Measurements from ENCODE around the gene FAM53B.

Gene FAM53B

GRCh38 chr10:124708246-124708779 is 35.9 kb downstream of the FAM53B start:
- DNase-seq (ENCODE audit: low read depth) = no peak

GRCh38 chr10:124707551-124707950 is 36.6 kb downstream of the FAM53B start:
- no peak for DNase-seq (ENCODE audit: low read depth)

DNA sequence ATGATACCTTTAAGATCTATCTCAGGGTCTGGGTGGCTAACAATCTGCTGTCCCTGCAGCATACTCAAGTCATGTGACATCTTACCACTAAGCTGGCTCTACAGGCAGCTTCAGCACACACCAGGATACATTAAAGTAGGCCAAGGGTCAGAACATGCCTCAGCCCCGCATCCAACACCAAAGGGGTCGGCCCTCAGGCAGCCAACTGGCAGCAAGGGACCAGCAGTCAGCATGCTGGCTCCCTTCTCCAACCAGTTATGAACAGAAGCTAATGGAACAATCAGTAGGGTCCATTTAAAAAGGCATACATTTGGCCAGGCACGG is 37.1 kb downstream of the FAM53B start:
- DNase-seq (ENCODE audit: low read depth) = no peak

DNA sequence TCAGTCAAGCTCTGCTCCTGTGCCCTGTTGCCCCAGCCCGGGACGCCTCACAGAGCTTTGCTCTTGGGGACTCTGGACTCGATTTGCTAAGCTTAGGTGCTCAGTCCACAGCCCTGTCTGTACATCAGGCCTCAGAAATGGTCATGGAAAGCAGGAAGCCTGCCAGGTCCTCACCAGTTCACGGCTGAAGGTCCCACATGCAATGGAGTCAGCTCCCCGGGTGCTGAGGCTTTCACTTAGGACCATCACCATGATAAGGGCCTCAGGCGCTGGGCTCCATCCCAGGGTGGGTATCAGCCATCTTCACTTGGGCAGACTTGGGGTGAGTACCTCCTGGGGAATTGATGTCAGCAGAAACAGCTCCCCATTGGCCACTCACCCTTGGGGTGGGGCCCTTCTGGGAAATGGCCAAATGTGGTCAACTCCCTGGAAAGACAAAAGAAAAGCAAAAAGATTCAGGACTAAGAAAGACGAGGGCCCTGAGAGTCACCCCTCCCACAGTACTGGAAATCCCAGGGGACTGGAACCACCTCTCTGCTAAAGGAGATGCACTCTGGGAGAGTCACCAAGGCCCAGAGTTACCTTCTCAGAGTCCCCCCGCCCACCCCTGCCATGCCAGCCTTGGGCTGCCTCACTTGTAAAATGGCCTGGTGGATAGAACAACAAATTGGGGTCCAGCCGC is 37.6 kb downstream of the FAM53B start:
- DNase-seq (ENCODE audit: low read depth) = no peak

DNA sequence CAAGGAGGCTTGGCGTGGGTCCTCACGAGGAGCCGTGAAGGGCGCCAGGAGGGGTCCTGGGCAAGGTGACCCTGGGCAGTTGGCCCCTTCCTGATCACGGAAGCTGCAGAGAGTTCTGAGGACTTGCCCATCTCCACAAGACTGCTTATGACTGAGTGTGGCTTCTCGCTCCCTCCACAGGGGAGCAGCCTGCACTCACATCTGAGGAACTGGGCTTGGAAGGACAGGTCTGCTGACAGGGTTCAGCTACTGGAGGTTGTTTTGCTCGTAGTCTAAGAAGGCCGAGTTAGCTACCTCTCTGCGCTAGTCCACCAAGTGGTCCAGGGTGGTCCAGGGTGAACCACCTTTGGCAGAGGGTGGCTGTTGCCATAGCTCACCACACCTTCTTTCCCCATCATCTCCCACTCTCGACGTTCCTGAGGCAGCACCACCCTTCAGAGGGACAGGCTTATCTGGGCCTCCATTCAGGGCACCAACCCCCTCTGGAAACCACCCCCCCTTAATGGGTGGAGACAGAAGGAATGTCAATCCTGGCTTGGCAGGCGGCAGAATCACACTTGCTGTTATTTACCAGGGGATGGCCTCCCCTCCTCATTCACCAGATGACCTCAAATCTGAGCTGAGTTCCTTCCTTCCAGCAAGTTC is 38.2 kb downstream of the FAM53B start:
- DNase-seq (ENCODE audit: low read depth) = no peak

GRCh38 chr10:124705381-124705740 is 38.8 kb downstream of the FAM53B start:
- DNase-seq (ENCODE audit: low read depth) = no peak

DNA sequence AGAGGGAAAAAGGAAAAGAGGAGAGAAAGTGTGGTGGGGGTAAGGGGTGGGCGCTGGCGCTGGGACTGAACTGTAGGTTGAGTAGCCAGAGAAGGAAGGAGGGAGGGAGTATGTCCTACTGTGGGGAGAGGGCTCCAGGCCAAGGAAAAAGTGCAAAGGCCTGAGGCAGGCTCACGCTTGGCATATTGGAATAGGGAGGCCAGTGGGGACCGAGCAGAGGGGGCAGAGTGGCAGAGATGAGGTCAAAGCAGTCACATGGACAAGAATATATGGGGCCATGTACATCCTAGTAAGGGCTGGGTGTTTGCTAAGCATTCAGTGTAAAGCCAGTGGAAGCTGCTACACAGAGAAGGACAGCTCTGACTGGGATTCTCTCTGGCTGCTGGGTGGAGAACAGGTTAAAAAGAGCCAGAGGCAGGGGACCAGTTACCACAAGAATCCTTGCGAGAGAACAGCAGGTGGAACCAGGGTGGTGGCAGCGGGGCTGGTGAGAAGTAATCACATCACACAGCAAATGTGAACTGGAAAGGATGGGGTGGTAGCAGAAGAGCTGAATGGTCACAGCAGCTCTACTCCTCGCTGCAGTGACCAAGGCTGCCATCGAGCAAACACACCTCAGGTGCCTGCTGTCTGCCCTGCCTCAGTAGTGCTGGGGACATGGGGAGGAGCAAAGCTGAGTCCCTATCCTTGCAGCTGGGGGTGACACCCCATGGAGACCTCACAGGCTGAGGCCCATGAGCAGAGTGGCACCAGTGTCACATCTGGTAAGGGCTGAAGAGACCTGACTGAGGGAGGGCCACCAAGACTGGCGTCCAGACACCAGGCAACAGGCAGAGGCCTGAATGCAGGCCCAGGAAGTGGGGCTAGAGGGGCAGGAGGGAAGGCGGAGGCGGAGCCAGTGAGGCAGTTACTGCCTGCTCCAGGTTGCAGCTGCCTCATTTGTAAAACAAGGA is 39.5 kb downstream of the FAM53B start:
- DNase-seq (ENCODE audit: low read depth) = no peak

- DNase-seq (ENCODE audit: low read depth) = no peak
Measured at GRCh38 chr10:124703778-124704427, 40.3 kb downstream of the FAM53B start.

GRCh38 chr10:124703372-124703771 is 40.8 kb downstream of the FAM53B start:
- no peak for DNase-seq (ENCODE audit: low read depth)

DNA sequence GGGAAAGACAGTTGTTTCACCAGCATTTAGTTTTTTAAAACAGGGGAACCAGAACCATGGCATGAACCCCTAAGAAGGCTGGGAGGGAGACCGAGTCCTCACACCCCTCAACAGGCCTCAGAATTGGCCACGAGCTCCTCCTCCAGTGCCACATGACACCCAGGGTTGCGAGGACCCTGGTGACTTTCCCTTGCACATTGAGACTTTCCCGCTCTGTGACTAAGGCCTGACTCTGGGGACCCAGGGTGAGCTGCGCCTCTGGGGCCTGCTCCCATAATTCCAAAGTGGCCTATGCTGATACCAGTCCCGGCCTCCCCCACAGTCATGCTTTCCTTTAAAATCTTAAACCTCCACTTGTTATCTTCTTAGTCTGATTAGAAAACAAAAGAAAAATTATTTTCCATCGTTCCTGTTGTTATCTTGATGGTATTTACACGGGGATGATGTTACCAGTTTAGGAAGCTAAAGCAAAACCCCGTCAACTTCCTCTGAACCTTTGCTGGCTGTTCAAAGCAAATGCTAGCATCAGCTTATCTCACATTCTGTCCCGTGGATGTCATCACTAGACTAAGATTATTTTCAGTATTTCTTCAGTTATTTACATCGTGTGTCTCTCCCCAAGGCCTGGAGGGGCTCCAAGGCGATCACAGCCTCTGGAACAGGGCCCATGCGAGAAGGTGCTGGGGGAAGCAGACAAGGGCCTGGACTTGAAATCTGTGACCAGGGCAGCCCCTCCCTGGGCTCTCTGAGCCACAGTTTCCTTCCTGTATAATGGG is 42.1 kb downstream of the FAM53B start:
- no peak for DNase-seq (ENCODE audit: low read depth)

DNA sequence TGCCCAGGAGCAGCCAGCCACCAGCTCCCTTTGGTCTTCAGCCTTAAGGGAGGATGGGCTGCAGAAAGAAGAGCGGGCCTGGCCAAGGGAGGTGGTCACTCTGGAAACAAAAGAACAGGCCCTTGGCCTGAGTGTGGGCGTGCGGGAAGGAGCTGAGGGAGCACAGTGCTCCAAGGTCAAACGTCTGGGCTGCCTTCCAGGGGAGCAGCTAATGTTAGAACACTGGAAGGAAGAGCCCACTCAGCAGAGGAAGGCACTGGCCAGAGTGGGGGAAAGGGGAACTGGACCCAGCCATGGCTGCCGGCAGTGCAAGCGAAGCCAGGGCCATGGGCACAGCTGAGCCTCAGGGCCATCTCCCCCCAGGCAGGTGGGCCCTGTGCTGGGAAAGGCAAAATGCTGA is 42.7 kb downstream of the FAM53B start:
- DNase-seq (ENCODE audit: low read depth) = no peak

GRCh38 chr10:124701038-124701365 is 43.2 kb downstream of the FAM53B start:
- DNase-seq (ENCODE audit: low read depth) = no peak

DNA sequence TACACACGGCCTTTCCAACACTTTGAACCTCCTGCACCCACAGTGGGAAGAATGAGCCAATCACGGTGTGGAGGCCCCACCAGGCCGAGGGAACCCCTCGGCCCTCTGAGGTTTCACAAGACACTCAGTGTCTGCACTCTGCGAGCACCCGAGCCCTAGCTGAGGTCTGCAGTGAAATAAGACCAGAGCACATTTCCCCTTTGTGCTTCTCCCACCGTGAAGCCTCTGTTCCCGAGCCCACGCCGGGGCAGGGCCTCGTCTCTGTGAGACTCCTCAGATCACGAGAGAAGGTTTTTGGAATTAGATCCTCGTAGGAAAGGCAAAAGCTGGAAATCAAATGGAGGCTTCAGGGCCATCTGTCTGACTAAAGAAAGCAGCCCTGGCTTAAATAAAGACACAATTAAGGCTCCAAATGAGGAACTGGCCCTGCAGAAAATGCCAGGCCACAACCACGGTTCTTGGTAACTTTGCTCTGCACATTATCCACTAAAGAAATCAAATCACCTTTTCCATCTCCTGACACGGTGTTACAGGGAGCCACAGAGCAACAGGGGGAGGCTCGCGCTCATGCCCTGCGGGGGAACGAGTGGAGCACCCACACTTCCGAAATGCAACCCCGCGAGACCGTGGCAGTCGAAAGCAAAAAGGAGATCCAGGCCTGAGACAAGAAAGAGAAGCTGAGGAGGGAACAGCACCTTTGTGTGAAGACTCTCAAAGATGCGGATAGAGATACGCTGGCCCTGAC is 43.7 kb downstream of the FAM53B start:
- no peak for DNase-seq (ENCODE audit: low read depth)

- no peak for DNase-seq (ENCODE audit: low read depth)
Measured at GRCh38 chr10:124699471-124700292, 44.5 kb downstream of the FAM53B start.

DNA sequence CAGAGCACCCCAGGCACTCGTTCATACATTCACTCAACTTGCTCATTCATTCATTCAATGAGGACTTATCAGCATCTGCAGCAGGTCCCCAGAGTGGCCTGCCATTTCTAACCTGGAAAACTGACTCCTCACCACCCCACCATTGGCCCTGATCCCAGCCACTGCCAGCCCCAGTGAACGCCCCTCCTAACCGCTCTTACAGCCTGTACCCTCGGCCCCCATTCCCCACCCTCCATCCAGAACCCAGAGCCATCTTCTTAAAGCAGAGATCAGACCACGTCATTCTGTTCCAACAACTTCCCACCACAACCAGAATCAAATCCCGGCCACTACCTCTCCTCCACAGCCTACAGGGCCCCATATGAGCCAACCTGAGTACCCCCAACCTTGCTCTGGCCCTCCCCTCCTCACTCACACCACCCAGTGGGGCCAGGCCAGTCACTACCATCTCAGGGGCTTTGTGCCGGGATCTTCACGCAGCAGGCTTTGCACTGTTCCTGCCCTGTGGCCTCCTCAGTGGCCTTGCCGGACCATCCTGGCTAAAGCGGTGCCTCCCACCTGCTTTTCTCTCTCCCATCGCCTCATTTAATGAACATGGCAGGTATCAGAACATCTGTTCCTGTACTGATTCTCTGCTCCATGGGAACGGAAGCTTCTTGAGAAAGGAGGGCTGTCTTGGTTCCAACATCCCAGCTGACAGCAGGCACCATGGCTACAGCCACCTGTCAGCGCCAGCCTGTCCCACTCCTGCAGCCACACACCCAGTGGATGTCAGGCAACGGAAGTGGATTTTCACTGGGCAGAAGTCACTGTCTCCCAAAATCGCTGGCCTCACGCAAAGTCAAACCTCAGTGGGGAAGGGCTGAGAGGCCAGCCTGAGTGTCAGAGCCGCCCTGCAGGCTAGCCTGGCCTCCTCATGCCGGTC is 45.4 kb downstream of the FAM53B start:
- no peak for DNase-seq (ENCODE audit: low read depth)

DNA sequence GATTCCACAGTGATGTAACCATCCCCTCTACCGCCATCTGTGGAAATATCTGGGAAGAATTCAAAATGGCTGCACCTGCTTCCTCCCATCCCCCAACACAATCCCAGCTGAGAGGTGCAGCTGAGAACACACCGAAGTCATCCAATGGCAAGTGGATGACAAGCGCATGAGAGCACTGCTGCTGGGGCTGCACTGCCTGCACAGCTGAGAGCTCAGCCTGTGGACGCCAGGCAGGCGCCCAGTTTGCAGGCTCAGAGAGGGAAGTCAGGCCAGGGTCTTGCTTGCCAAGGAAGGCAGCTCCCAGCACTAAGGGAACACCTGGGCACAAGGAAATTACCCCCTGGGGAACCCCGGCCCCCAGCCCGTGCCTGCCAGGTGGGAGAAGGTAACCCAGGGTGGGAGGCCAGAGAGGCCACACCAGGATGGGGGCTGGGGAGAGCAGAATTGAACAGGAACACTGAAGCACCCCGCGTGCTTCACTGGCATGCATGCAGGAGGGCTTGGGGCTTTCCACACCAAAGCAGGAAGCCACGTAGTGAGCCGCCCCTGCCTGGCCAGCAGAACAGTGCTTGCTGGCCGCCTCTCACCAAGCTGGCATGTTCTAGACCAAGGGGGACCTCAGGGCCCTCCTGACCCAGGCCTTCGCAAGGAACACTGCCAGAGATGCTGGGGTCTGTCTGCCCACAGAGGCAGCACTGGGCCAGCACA is 46.2 kb downstream of the FAM53B start:
- no peak for DNase-seq (ENCODE audit: low read depth)

DNA sequence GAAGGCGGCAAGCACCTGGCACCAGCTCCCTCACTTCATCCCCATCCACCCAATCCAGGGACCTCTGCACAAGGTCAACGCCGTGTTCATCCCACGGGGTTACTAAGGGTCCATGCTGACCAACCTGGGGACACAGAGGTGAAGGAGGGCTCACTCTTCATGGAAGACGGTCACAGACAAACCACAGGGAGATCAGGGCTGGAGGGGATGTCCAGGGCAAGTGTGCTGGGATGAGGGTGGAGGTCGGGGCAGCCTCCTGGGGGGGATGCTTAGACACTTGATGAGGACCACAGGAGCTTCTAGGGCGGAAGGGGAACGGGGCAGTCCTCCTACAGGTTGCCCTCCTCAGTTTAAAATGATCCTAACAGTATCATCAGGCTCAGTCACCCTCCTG is 46.7 kb downstream of the FAM53B start:
- no peak for DNase-seq (ENCODE audit: low read depth)
